MCF 10A (cell line): ENCODE data around the gene CGN. TPM values are rescaled to one million over a fixed set of nuclear protein-coding genes. Genes with fewer than 3 reads are reported as not detected.

Source experiments
- BruUV-seq: library from RNA; stranded (reverse); fragments of 400-500 nt; replicated peaks from 2 replicates; lab custom pipeline; 2021; lab: Mats Ljungman, UMichigan
- CTCF ChIA-PET: fragments of 300-600 bp; sonication (Branson Sonifier 250); formaldehyde crosslinking; extraction: SDS; loops from one replicate; lab custom pipeline; 2021; ENCODE audit warnings: antibody characterized with exemption, inconsistent platforms; lab: Yijun Ruan, JAX
- POLR2A ChIA-PET: fragments of 300-600, 350-650 bp; sonication (Branson Sonifier 250); formaldehyde crosslinking; extraction: SDS; loops from one replicate; lab custom pipeline; 2020; ENCODE audit warnings: antibody characterized with exemption, inconsistent platforms; lab: Yijun Ruan, JAX
- DNase-seq: peaks from one replicate; pipeline ENCODE4 v3.0.0-alpha.2; 2018; ENCODE audit not compliant: unreplicated experiment
- H3K27ac Mint-ChIP-seq: one replicate; pipeline ENCODE4 v1.8.0; 2022; ENCODE audit warnings: mild to moderate bottlenecking, low read depth, mixed read lengths; ENCODE audit not compliant: unreplicated experiment
- H3K27me3 Mint-ChIP-seq: one replicate; pipeline ENCODE4 v1.8.0; 2022; ENCODE audit warnings: mixed read lengths; ENCODE audit not compliant: insufficient read depth, unreplicated experiment
- H3K36me3 Mint-ChIP-seq: one replicate; pipeline ENCODE4 v1.8.0; 2022; ENCODE audit warnings: mild to moderate bottlenecking, moderate library complexity, mixed read lengths; ENCODE audit not compliant: insufficient read depth, unreplicated experiment
- H3K4me1 Mint-ChIP-seq: one replicate; pipeline ENCODE4 v1.8.0; 2022; ENCODE audit warnings: mixed read lengths; ENCODE audit not compliant: insufficient read depth, unreplicated experiment
- H3K4me3 Mint-ChIP-seq: one replicate; pipeline ENCODE4 v1.8.0; 2022; ENCODE audit warnings: mild to moderate bottlenecking, moderate library complexity, mixed read lengths; ENCODE audit not compliant: unreplicated experiment
- H3K9me3 Mint-ChIP-seq: one replicate; pipeline ENCODE4 v1.8.0; 2022; ENCODE audit warnings: mixed read lengths; ENCODE audit not compliant: unreplicated experiment
- CTCF ChIP-seq: fragments of 200-600 bp; IDR thresholded peaks from one replicate; pipeline ENCODE4 v1.8.0; 2022; ENCODE audit warnings: antibody characterized with exemption, mild to moderate bottlenecking; ENCODE audit not compliant: unreplicated experiment
- intact Hi-C: fragments of 100-400 bp; cut with micrococcal nuclease; formaldehyde crosslinking; loops from 2 replicates; pipeline ENCODE4 v1.14.1; 2022
- total RNA-seq: library from RNA; stranded (reverse); gene quantifications from 2 replicates; pipeline ENCODE4 v1.2.3, GENCODE V29; 2022

CGN gene
- total RNA-seq, 1 experiment from 2014 or later = 0.33 TPM

GRCh38 chr1:151477066-151477465 lies 34.1 kb upstream of the CGN start:
- no peak overlapping the region for H3K4me3 Mint-ChIP-seq
- no TSS peak for BruUV-seq
- intact Hi-C loops = no loop called here
- no peaks in the 10 kb centered on the region for H3K27me3 Mint-ChIP-seq
- ChIA-PET POLR2A (interaction anchor here (1.2 to 1.3 kb wide), 2 partner anchors 12 to 17 kb away, joined by 3 to 4 read pairs; no protein-coding TSS in a partner anchor), CTCF (interaction anchor here (0.7 to 1.4 kb wide), 4 partner anchors 10 to 33 kb away, joined by 3 to 5 read pairs (median 3); no protein-coding TSS in a partner anchor)
- TF ChIP-seq CTCF = no peak
- H3K9me3 Mint-ChIP-seq = peaks cover 7% of the 10 kb centered on the region
- H3K4me1 Mint-ChIP-seq = no peaks in the 10 kb centered on the region
- DNase-seq = no peak
- no peaks in the 10 kb centered on the region for H3K36me3 Mint-ChIP-seq
- H3K27ac Mint-ChIP-seq = no peak overlapping the region

- H3K4me1 Mint-ChIP-seq = no peaks in the 10 kb centered on the region
- ChIA-PET CTCF (interaction anchor here (0.7 to 1.4 kb wide), 3 partner anchors 13 to 52 kb away, joined by 3 read pairs; no protein-coding TSS in a partner anchor), POLR2A (interaction anchor here (0.7 to 2.1 kb wide), 4 partner anchors 10 to 68 kb away, joined by 3 to 9 read pairs (median 3); partner anchors contain the start of gene POGZ)
- intact Hi-C loops = no loop called here
- no peak overlapping the region for H3K27ac Mint-ChIP-seq
- peaks cover 7% of the 10 kb centered on the region for H3K9me3 Mint-ChIP-seq
- H3K4me3 Mint-ChIP-seq = no peak overlapping the region
- no peaks in the 10 kb centered on the region for H3K36me3 Mint-ChIP-seq
- no TSS peak for BruUV-seq
- DNase-seq = no peak
- H3K27me3 Mint-ChIP-seq = no peaks in the 10 kb centered on the region
- TF ChIP-seq CTCF = no peak
These were observed 32.9 kb upstream of the CGN start for GRCh38 chr1:151478140-151478812.

GRCh38 chr1:151478923-151479322 lies 32.3 kb upstream of the CGN start:
- CTCF ChIA-PET = interaction anchor here (0.6 to 1.2 kb wide), 3 partner anchors 34 to 436 kb away, joined by 3 to 4 read pairs (median 3); no protein-coding TSS in a partner anchor
- H3K27ac Mint-ChIP-seq = no peak overlapping the region
- no peaks in the 10 kb centered on the region for H3K27me3 Mint-ChIP-seq

More at GRCh38 chr1:151478923-151479322, 32.3 kb upstream of the CGN start:
- Mint-ChIP-seq H3K4me1 (no peaks in the 10 kb centered on the region), H3K4me3 (no peak overlapping the region), H3K9me3 (peaks cover 7% of the 10 kb centered on the region), H3K36me3 (no peaks in the 10 kb centered on the region)
- no TSS peak for BruUV-seq
- POLR2A ChIA-PET = interaction anchor here (0.7 to 2.1 kb wide), 3 partner anchors 10 to 19 kb away, joined by 3 to 9 read pairs (median 3); partner anchors contain the start of gene POGZ
- TF ChIP-seq CTCF = no peak
- intact Hi-C loops = no loop called here
- DNase-seq = no peak
